Mucosa of stomach (tissue), 1 donor: ENCODE results near the gene SERPINB13.

Source experiments
- H3K27me3 ChIP-seq: one replicate; pipeline ENCODE4 v1.7.0; 2013; ENCODE audit warnings: mild to moderate bottlenecking, low read length; ENCODE audit not compliant: control insufficient read depth, insufficient read depth
- H3K36me3 ChIP-seq: one replicate; pipeline ENCODE4 v1.7.0; 2013; ENCODE audit warnings: low read length; ENCODE audit not compliant: control insufficient read depth, insufficient read depth
- H3K4me1 ChIP-seq: one replicate; pipeline ENCODE4 v1.7.0; 2013; ENCODE audit warnings: mild to moderate bottlenecking, low read length; ENCODE audit not compliant: control insufficient read depth, insufficient read depth
- H3K4me3 ChIP-seq: one replicate; pipeline ENCODE4 v1.7.0; 2013; ENCODE audit warnings: low read length
- H3K9ac ChIP-seq: one replicate; pipeline ENCODE4 v1.7.0; 2013; ENCODE audit warnings: mild to moderate bottlenecking, low read length, moderate library complexity
- H3K9me3 ChIP-seq: one replicate; pipeline ENCODE4 v1.7.0; 2013; ENCODE audit warnings: mild to moderate bottlenecking, low read length, moderate library complexity; ENCODE audit not compliant: control insufficient read depth
- donor health status: Pancreatic carcinoma.

Gene SERPINB13, protein sequence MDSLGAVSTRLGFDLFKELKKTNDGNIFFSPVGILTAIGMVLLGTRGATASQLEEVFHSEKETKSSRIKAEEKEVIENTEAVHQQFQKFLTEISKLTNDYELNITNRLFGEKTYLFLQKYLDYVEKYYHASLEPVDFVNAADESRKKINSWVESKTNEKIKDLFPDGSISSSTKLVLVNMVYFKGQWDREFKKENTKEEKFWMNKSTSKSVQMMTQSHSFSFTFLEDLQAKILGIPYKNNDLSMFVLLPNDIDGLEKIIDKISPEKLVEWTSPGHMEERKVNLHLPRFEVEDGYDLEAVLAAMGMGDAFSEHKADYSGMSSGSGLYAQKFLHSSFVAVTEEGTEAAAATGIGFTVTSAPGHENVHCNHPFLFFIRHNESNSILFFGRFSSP

GRCh38 chr18:63586966-63587365 lies at the start of gene SERPINB13:
TSS of gene SERPINB13 (plus strand) at chr18:63587343. CDS start at chr18:63588668, 1,325 bp downstream.
- Histone ChIP-seq H3K4me3 (no peak within 1 kb of the TSS), H3K4me1 (no peaks in the 10 kb centered on the region), H3K9ac (no peak within 1 kb of the TSS), H3K27me3 (no peaks in the 10 kb centered on the region), H3K9me3 (no peaks in the 10 kb centered on the region), H3K36me3 (no peaks in the 10 kb centered on the region)

DNA sequence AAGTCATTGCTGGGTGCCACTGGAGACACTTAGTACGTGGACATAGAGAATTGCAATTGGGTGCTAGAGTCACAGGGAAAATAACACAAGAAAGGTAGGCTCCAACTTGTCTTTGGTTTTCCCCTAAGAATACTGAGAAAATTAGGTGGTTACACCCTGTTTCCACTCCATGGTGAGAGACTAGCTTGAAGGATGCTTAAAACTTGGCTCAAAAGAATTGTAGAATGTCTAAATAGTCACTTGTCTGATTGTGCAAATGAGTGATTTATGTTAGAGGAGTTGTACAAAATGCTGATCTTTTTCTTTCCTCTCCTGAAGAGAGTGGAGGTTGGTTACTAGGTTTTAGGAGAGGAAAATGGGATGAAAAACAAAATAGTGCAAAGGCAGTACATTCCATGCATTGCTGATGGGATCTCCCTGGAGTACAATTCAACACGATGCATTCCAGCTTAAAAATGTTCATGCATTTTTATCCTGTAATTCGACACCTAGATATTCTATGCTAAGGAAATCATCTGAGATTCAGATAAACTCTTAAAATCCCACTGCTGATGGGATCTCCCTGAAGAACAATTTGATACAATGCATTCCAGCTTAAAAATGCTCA lies 47.1 kb upstream of the SERPINB13 start:
- no peaks in the 10 kb centered on the region for H3K4me1 ChIP-seq

GRCh38 chr18:63542069-63542468 lies 45.1 kb upstream of the SERPINB13 start, which contains the start of gene SERPINB12:
TSS of gene SERPINB12 (plus strand) at chr18:63542369. CDS start at chr18:63556160, 13,791 bp downstream.
- H3K9ac ChIP-seq: no peak within 1 kb of the TSS
- H3K9me3 ChIP-seq: no peaks in the 10 kb centered on the region
- no peak within 1 kb of the TSS for H3K4me3 ChIP-seq
- H3K27me3 ChIP-seq: no peaks in the 10 kb centered on the region
- H3K4me1 ChIP-seq: no peaks in the 10 kb centered on the region
- H3K36me3 ChIP-seq: no peaks in the 10 kb centered on the region

More for the DNA sequence above, 47.1 kb upstream of the SERPINB13 start:
- Histone ChIP-seq H3K4me3 (no peak overlapping the region), H3K27me3 (no peaks in the 10 kb centered on the region), H3K36me3 (no peaks in the 10 kb centered on the region), H3K9ac (no peak overlapping the region), H3K9me3 (no peaks in the 10 kb centered on the region)

GRCh38 chr18:63544017-63544416 lies 43.1 kb upstream of the SERPINB13 start:
- H3K9me3 ChIP-seq: no peaks in the 10 kb centered on the region
- H3K4me3 ChIP-seq: no peak overlapping the region
- H3K4me1 ChIP-seq: no peaks in the 10 kb centered on the region
- H3K36me3 ChIP-seq: no peaks in the 10 kb centered on the region
- H3K27me3 ChIP-seq: no peaks in the 10 kb centered on the region
- H3K9ac ChIP-seq: no peak overlapping the region

DNA sequence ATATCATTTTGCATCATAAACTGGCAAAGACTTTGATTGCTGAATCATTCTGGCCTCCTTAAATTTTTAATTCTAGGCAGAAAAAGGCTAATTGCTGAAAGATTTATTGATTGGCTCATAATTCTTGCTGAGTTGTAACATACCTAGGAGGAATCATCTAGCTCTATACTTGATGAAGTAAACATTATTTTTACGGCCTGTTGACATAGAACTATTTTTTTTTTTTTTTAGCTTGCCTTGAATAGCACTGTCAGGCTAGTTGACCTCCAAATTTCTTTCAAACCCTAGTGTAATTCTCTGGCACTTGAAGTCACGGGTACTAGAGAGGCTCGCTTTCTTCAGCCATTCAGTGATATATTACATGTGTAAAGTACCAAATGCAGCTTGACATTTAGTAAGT lies 42.1 kb upstream of the SERPINB13 start:
- no peak overlapping the region for H3K4me3 ChIP-seq
- no peak overlapping the region for H3K9ac ChIP-seq
- H3K4me1 ChIP-seq: no peaks in the 10 kb centered on the region
- no peaks in the 10 kb centered on the region for H3K27me3 ChIP-seq
- H3K36me3 ChIP-seq: no peaks in the 10 kb centered on the region
- no peaks in the 10 kb centered on the region for H3K9me3 ChIP-seq

- Histone ChIP-seq H3K4me1 (no peaks in the 10 kb centered on the region), H3K9ac (no peak overlapping the region), H3K27me3 (no peaks in the 10 kb centered on the region), H3K4me3 (no peak overlapping the region), H3K9me3 (no peaks in the 10 kb centered on the region), H3K36me3 (no peaks in the 10 kb centered on the region)
Observed at GRCh38 chr18:63550068-63550467, 37.1 kb upstream of the SERPINB13 start.

DNA sequence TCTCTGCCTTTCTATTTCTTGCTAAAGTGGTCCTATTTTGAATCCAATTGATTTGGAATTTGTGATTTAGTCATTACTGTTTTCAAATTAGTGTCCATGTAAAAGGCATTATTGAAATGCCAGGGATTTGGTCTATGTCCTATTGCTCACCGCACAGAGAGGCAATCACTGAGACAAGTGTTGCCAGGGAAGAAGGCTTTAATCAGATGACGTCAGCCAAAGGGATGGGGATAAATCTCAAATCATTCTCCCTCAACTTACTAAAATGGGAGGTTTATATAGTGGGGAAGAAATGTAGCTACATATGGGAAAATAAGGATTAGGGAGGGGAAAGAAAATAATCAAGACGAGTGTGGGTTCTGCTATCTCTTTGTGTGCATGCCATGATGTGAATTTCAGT lies 35.4 kb upstream of the SERPINB13 start:
- no peak overlapping the region for H3K4me3 ChIP-seq
- no peaks in the 10 kb centered on the region for H3K9me3 ChIP-seq
- H3K27me3 ChIP-seq: no peaks in the 10 kb centered on the region
- H3K9ac ChIP-seq: no peak overlapping the region
- no peaks in the 10 kb centered on the region for H3K36me3 ChIP-seq
- no peaks in the 10 kb centered on the region for H3K4me1 ChIP-seq

GRCh38 chr18:63552581-63552980 lies 34.6 kb upstream of the SERPINB13 start:
- H3K36me3 ChIP-seq: no peaks in the 10 kb centered on the region
- no peaks in the 10 kb centered on the region for H3K27me3 ChIP-seq
- H3K4me1 ChIP-seq: no peaks in the 10 kb centered on the region
- no peak overlapping the region for H3K4me3 ChIP-seq
- no peak overlapping the region for H3K9ac ChIP-seq
- no peaks in the 10 kb centered on the region for H3K9me3 ChIP-seq

DNA sequence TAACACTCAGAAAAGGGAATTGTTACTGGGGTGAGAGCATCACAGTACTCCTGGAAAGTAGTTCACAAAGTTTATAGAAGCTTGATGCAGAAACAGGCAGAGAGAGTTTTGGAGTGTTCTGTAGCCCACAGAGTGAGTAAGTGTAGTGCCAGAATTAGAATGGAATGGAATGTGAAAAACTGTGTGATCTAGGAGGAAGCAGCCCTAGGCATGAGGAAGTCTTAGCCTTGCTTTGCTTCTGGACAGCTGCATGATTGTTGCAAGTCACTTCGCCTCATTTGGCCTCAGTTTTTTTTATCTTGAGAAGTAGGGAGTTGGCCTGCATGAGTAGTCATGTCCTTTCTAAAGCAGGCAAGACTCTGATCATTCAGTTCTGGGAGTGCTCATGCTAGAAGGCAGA lies 34.1 kb upstream of the SERPINB13 start:
- H3K27me3 ChIP-seq: no peaks in the 10 kb centered on the region
- no peak overlapping the region for H3K9ac ChIP-seq
- H3K4me3 ChIP-seq: no peak overlapping the region
- no peaks in the 10 kb centered on the region for H3K9me3 ChIP-seq
- H3K36me3 ChIP-seq: no peaks in the 10 kb centered on the region
- no peaks in the 10 kb centered on the region for H3K4me1 ChIP-seq

GRCh38 chr18:63559567-63560491 lies 27.3 kb upstream of the SERPINB13 start:
- Histone ChIP-seq H3K4me1 (no peaks in the 10 kb centered on the region), H3K36me3 (no peaks in the 10 kb centered on the region), H3K9me3 (no peaks in the 10 kb centered on the region), H3K4me3 (no peak overlapping the region), H3K9ac (no peak overlapping the region), H3K27me3 (no peaks in the 10 kb centered on the region)

DNA sequence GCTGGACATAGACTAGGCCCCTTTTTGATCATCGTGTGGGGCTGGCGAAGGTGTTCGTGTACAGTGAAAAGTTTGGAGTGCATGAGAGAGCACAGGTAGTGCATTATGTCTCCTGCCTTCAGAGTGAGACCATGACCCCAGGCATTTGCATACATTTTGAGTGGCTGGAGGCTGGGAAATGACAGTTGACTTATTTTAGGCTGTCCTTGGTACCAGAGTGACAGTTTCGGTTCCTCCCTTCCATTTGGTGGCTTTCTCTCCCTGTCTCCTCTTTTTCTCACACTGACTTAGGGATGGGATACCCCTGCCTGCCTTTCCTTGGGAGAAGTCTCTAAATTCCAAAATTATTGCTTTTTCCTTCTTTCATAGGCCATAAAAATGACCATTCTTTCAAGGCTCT lies 24.9 kb upstream of the SERPINB13 start:
- no peaks in the 10 kb centered on the region for H3K9me3 ChIP-seq
- H3K9ac ChIP-seq: no peak overlapping the region
- no peaks in the 10 kb centered on the region for H3K27me3 ChIP-seq
- no peaks in the 10 kb centered on the region for H3K36me3 ChIP-seq
- no peaks in the 10 kb centered on the region for H3K4me1 ChIP-seq
- H3K4me3 ChIP-seq: no peak overlapping the region

DNA sequence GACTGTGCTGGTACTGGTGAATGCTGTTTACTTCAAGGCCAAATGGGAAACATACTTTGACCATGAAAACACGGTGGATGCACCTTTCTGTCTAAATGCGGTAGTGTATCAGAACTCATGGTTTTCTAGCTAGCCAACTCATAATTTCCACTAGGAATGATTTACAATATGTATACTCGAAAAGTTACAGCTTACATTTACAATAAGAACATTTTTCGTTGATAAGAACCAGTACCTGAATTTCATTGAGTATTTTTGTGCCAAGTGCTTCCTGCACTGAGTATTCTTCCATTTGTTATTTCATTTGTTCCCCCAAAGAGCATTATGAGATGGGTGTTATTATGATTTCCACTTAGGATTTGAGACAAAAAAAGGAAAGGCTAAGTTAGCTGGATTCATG lies 23.1 kb upstream of the SERPINB13 start:
- Histone ChIP-seq H3K9me3 (no peaks in the 10 kb centered on the region), H3K4me3 (no peak overlapping the region), H3K4me1 (no peaks in the 10 kb centered on the region), H3K9ac (no peak overlapping the region), H3K27me3 (no peaks in the 10 kb centered on the region), H3K36me3 (no peaks in the 10 kb centered on the region)
